NCI-H1105 treated with DMSO at 0.1 percent for 48 hours (cell line): ENCODE results near the gene ANO9.
"Not testable (repeated sequence)": the region's sequence is repeated elsewhere in the genome, so short reads cannot be mapped to it uniquely, and the experiment has no call there.

ENCODE experiments used
- DNase-seq: peaks from one replicate; lab custom pipeline; 2025; lab: John Stamatoyannopoulos, UW

ANO9 gene

DNA sequence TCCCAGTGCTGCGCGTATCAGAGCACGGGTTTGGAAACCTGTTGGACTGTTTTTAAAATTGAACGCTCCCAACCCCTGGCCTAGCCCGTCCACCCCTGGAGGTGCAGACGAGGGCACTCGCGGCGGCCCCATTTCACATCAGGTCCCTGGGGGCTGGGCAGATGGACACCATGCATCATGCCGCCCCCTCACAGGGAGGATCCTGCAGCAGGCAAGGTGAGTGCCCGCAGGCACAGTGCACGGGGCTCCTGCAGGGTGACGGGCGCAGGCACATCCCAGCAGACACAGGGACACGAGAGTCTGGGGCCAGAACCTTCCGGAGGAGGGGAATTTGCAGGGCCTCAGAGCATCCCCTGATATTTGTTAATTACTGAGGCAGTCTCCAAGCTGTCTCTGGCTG lies 7.3 kb downstream of the ANO9 start:
- DNase-seq: no peak

DNA sequence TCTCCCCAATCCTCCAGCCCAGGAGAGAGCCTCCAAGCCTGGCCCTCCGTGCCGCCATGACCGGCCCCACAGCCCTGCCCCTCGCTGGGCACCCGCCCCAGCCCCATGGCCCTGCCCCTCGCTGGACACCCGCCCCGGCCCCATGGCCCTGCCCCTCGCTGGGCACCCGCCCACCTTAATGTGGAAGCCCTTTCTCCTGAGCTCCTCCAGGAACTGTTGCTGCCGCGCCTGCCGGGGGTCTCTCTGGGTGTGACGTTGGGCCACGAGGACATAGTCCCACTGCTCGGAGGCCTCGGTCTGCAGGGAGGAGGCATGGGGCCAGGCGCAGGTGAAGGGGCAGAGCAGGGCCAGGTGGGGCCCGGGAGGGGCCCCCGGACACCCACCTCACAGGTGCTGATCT lies 8.2 kb downstream of the ANO9 start:
- no peak for DNase-seq

DNA sequence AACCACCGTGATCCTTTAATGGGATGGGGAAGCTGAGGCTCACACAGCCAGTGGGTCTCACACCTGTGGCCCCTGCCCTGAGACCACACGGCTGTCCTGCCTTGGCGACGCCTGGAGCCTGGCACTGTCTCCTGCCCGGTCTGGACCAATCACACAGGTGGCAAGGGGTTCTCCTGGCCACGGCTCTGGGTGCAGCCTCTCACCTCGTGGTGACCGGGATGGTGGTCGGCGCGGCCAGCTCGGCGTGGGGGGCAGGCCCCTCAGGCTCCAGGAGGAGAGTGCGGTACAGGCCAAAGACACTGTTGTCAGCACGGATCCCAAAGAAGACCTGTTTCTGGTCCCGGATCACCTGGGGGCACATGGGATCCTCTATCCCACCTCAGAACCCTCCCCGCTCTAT lies 8.7 kb downstream of the ANO9 start:
- DNase-seq: no peak

DNA sequence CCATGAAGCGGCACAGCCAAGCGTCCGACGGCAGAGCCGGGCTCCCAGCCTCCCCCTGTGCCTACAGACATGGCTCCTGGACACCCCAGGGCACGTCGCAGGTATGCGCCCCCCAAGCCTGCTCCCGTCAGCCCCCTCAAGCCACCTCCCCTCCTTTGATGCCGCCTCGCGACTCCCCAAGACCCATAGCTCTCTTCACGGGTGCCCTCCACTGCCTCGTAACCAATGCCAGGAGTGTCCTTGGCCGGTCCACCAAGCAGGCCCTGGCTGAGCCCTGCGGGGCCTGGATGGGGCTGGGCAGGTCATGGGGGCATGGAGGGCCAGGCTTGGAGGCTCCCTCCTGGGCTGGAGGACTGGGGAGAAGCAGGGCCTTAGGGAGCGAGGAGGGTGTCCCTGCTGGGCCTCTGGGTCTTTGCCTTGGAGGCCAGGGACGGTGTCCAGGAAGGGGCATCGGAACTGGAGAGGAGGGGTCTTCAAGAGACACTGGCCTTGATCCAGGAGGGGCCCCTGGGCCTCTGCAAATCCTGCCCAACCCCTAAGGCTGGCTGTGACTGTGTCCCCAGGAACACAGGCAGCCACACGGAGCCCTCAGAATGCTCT lies 9.2 kb downstream of the ANO9 start:
- DNase-seq: no peak

DNA sequence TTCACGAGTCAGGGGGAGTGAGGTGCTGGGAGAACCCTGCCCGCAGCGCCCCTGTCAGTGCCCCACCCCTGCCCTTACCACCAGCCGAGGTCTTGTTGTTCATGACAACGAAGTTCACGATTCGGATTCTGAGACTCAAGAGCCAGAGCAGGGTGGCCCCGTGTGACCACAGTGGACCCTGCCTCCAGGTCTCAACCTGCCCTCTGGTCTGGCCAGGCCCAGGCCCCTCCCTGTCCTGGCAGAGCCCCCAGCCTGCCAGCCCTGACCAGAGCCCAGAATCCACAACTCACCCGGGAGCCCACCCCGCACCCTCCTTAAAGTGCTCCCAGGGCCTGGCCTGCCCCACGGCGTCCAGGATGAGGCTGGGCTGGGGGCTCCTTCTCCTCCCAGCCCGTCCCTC lies 9.9 kb downstream of the ANO9 start:
- no peak for DNase-seq

DNA sequence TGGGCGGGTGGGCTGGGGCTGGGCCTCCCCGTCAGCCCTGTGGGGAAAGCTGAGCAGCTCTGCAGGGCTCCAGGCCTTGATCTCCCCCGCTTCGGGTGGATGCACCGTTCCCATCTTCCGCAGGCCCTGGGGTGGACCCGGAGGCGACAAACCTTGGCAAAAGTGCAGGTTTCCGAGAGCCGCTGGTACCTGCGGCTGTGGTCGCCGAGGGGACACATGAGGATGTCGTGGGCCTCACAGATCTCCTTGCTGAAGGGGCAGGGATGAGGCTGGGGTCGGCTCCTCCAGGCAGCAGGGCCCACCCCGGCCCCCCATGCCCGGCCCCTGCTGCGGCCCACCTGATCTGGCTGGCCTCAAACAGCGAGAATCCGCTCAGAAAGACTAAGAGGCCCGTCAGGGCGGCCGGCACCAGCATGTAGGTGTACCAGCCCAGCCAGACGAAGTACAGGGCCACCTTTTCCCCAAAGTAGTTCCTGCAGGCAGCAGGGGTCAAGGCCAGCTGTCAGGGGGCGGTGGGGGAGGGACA lies 11.8 kb downstream of the ANO9 start:
- no peak for DNase-seq

DNA sequence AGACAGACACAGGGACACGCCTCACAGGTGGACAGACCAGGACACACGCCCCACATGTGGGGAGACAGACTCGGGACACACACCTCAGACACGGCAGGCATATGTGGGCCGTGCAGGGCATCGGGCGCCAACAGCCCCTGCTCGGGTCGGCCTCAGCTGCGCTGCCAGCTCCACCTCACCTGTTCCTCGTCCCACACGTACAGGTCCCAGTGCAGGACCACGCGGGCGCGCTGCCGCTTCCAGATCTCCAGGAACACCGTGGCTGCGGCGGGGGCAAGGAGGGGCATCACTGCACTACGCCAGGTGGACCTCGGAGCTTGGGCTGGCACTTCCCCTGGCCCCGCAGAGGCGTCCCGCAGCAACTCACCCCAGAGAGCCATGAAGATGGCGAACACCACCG lies 12.4 kb downstream of the ANO9 start:
- DNase-seq: no peak

DNA sequence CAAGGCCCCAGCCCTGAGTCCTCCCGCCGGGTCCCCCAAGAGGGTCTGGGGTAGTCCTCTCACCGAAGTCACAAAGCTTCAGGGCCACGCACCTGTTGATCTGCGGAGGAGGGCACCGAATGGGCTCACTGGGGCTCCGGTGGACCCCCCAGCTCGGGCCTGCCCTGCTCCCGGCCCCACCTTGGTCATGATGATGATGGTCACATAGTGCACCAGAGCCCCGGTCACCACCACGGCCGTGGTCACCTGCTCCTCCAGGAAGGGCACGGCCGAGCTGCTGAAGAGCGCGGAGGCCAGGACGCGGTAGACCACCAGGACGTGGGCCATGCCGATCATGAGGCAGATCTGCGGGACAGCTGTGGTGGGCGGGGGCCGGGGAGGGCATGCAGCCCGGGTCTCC lies 13.5 kb downstream of the ANO9 start:
- DNase-seq: no peak

DNA sequence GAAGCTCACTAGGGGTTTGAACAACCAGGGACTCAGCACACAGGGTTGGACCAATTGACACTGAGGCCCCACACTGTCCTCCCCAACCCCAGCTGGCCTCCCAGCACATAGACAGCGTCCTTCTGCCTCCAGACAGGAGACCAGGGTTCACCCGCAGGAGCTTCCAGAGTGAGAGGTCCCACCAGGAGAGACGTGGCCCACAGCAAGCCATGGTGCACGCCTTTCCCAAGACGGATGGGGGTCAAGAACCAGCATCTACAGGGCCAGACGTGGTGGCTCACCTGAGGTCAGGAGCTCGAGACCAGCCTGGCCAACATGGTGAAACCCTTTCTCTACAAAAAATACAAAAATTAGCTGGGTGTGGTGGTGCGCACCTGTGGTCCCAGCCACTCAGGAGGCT lies 15.0 kb downstream of the ANO9 start:
- DNase-seq: no peak

DNA sequence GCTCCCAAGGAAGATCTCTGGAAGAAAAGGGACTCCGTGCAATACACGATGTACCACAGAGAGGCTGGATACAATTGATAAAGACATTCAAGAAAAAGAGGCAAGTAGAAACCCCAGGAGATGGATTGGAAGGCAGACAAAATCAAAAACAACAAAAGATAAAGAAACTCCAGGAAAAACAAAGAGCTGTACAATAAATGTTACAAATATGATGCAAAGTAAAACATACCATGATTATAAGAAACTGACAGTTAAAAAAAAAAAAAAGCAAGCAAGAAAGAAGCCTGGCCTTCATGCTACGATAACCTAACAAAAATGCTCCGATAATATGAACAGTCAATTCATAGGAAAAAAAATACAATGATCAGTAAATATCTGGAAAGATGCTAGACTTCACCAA lies 16.5 kb downstream of the ANO9 start:
- DNase-seq: no peak

DNA sequence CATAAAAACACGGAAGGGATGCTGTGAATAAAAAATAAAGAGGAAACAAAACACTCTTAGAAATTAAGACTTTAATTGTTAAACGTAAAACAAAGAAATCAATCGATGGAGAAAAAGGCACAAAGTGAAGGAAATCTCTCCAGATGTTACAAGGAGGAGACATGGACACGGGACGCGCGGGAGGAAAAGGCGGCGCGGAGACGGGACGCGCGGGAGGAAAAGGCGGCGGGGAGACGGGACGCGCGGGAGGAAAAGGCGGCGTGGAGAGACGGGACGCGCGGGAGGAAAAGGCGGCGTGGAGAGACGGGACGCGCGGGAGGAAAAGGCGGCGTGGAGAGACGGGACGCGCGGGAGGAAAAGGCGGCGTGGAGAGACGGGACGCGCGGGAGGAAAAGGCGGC lies 17.0 kb downstream of the ANO9 start:
- DNase-seq: not testable (repeated sequence)

DNA sequence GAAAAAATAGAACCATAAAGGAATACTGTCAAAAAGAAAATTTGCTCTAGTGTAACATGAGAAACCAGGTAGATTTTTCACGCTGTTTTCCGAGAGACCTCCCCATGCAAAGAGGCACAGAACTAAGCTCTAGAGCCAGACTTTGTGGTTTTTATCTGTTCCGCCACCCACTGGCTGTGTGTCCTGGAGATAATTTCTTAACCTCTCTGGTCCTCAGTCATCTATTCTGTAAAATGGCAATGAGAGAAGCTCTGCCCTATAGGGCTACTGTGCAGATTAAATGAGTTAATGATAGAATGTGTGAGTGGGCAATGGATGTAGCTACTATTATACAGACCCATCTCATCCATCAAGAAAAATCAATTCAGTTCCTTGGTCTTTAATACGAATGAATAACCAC lies 17.6 kb downstream of the ANO9 start:
- no peak for DNase-seq

DNA sequence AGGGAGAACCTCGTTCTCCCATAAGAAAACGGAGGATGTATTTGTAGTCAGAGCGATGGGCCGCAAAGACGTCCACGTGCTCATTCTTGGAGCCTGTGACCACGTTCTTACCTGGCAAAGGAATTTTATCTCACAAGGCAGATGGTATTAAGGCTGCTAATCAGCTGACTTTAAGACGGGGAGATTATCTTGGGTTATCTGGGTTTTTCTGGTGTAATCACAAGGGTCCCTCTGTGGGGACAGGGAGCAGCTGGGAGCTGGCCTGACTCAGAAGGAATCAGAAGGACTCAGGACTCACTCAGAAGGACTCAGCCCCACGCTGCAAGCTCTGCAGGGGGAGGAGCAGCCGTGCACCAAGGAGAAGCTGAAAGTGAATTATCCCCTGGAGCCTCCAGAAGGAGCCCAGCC lies 19.6 kb downstream of the ANO9 start:
- DNase-seq: no peak

DNA sequence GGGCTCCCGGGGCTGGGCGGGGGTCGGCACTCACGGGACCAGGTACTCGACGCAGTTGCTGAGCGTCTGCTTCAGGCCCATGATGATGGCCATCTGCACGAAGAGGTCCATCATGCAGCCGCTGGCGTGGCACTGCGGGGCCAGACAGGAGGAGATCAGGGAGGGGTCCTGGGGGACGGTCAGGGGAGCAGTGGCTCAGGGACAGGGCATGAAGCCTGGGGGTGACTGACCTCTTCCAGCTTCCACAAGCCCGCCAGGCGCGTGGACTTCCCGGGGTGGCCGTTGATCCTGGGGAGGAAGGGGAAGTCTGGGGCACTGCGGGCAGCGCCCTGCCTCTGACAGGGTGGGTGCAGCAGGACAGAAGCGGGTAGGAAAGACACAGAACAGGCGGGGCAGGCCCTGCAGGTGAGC lies 20.9 kb downstream of the ANO9 start:
- DNase-seq: no peak

DNA sequence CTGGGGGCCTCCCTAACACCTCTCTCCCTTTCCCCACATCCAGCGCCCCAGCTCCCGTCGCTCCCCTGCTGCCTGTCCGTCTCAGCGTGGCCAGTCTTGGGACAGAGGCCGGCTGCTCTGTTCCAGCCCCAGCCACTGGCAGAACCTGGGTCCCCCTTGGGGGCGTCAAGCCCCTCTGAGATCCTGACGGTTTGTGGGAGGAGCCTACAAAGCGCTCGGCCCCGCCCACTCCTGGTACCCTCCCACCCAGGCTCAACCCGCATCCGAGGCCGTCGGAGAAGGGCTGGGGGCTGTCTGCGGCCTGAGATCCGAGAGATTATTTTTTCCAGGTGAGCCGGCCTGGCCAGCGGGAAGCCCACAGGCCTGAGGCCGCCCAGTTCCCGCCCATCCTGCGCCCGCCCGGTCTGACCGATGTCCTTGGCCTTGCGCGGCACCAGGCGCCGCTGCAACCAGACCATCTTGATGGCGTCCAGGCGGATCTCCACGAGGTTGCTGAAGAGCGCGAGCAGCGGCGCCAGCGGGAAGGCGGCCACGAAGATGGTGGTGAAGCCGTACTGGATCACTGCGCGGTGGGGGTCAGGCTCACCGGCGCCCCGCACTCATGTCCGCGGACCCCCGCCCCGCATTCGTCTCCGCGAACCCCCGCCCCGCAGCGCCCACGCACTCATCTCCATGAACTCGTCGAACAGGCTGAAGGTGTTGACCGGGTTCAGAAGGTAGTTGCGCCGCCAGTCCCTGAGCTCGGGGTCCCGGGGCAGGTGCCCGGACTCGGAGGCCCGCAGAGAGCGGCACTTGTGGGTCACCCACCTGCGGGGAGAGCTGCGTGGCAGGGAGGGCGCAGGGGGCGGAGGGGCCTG lies 21.5 kb downstream of the ANO9 start:
- no peak for DNase-seq

DNA sequence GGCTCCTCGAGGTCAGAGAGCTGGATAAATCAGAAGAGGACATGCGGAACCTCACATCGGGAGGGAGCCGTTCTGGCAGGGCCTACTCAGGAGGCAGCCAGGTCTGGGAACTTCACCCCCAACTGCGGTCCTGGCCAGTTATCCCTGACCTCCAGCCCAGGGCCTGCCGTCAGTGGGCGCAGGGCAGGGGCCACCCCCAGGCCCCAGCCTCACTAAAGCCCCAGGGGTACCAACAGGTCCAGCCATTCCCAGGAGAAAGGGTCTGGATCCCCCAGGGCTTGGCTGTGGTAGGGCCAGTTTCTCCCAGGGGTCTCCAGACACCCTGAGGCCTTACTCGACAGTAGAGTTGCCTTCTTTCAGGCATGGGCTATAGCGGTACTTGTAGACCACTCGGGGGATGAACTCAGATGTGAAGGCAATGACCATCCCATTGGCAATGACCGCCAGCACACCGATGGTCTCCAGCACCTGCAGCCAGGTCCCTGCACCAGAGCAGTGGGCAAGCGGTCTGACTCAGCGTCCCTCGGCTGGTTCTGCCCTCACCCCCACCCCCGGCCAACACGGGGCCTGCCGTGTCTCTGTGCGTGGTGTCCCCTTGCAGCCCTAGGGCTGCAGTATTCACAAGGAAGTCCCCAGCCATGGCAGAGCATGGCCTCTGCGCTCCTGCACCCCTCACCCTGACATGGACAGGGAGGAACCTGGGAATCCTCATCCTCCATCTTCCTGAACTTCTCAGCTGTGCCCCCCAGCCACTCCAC lies 22.4 kb downstream of the ANO9 start:
- no peak for DNase-seq

DNA sequence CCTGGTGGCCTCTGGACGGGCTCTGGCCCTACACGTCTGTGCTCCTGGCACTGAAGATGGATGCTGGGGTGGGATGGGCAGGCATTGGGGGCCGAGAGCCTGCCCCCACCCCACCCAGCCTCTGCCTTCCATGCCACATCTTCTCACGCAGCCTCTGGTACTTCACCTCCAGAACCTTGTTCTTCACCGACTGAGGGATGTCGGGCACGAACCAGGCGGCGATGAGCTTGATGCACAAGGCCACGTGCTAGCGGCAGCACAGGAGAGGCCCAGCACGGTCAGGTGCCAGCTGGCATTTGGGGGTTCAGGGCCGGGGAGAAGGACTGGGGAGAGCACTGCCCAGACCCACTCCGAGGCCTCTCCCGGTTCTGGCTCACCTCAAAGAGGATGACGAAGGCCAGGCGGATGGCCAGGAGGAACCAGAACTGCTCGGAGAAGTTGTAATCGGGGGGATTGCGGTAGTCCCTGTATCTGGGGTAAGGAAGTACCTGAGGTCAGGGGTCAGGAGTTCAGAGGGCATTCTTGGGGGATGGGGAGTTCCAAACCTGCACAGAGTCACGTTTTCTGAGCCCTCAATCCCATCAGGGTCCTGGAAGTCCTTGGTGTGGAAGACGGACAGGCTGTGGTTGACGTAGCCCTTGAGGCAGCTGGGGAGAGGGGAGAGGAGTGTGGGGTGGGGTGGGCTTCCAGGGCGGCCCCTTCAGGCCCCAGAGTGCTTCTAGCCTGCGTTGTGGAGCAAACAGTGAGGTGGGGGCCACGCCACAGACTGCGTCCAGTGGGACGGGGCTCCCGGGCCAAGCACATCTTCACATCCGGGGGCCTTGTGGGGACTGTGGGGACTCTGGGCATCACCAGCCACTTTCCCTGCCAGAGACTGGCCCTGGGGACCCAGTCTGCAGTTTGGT lies 23.2 kb downstream of the ANO9 start:
- DNase-seq: no peak

DNA sequence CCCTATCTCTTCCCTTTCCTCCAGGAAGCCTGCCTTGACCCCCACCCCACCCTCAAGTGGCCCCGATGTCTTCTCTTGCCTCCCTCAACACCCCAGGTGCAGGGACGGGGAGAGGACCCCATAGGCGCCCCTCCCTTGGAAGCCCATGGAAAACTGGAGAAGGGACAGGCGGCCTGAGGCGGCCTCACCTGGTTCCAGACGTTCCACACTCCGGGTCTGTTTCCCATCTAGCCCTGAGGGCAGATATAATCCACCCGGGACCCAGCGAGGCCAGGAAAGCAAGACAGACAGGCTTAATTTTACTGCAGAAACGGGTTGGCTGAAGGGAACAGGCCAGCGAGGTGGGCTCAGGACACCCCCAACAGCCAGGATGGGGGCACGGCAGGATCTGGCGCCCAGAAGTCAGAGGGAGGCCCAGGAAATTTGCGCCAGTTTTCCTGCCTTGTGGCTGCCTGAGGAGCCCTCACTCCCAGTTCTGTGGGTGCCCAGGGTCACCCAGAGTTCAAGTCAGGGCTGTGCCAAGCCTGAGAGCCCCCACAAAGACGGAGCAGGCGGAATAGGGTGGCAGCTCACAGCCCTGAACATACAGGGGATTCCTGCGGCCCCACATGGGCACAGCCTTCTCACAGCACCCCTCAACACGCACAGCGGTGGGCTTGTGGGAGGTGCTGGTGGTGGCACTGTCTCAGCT lies 24.0 kb downstream of the ANO9 start:
- DNase-seq: no peak

DNA sequence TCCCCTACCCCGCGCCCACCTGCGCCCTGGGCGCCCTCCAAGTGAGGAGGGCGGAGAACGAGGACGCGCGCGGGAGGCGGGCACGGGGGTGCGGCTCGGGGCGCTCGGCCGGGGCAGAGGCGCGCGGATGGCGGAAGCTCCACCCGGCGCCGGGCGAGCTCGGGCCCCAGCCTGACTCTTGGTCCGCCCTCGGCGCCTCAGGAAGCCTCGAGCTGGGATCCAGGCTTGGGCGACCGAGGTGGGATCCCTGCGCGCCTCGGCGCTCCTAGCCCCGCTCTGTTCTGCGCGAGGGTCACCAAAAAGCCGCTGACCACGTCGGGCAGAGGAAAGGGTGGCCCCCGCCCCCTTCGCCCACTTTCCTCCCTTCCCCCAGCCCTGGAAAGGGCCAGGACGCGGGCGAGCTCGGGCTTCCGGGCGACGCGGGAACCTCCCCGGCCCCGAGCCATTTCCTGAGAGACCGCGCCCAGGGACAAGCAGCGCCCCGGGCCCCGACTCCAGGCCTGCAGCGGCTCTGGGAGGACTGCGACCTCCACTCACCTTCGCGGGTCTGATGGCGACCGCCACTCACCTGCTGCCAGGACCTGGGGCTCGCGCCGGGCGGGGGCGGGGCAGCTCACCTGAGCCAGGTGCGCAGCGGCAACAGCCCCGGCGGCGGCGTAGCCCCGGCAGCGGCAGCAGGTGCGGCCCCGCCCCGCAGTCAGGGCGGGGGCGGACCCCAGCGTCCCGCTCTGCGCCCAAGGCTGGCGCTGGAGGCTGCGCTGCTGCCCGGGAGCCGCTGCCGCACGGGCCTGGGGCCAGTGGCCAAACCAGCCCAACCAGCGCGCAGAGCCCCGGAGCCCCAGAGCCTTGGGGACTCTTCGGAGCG lies 24.8 kb downstream of the ANO9 start:
- DNase-seq: peak; percentile 73

DNA sequence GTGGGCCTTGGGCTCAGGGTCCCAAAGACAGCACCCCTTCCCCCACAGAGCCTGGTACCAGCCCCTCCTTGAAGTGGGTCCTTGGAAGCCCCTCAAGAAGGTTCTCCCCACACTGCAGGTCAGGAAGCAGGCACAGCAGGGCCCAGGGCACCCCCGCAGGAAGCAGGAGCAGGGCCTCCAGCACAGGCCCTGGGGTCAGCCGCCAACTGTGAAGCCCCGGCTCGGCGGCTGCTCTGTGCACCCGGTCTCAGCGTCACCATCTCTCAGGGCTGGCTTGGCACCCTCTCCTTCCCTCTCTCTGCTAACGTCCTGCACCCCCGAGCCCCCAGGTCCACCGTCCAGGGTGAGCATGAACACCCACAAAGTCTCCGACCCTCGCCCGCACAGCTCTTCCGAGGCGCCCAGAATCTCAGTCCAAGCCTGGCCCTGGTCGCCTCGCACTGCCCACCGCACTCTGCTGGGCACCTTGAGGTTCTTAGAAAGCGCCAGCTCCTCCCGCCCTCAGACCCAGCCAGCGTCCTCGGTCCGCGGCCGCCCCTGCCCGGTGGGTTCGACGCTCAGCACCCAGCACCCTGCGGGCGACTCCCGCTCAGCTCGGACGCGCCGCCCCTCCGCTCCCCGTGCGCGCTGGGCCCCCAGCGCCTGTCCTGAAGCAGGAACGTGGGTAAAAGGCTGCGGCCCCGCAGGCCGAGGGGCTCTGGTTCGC lies 25.6 kb downstream of the ANO9 start:
- DNase-seq: no peak
